GM19468 (cell line): ENCODE data around the gene TACR3.
"Not testable (repeated sequence)": the region's sequence is repeated elsewhere in the genome, so short reads cannot be mapped to it uniquely, and the experiment has no call there.

Experiments used
- ATAC-seq: cut with Tn5 transposase; IDR thresholded peaks from one replicate; pipeline ENCODE4 v1.9.1; 2021; ENCODE audit warnings: mild to moderate bottlenecking, moderate library complexity, moderate number of reproducible peaks; ENCODE audit not compliant: unreplicated experiment; ENCODE audit errors: extremely low read depth

Gene TACR3, protein sequence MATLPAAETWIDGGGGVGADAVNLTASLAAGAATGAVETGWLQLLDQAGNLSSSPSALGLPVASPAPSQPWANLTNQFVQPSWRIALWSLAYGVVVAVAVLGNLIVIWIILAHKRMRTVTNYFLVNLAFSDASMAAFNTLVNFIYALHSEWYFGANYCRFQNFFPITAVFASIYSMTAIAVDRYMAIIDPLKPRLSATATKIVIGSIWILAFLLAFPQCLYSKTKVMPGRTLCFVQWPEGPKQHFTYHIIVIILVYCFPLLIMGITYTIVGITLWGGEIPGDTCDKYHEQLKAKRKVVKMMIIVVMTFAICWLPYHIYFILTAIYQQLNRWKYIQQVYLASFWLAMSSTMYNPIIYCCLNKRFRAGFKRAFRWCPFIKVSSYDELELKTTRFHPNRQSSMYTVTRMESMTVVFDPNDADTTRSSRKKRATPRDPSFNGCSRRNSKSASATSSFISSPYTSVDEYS

DNA sequence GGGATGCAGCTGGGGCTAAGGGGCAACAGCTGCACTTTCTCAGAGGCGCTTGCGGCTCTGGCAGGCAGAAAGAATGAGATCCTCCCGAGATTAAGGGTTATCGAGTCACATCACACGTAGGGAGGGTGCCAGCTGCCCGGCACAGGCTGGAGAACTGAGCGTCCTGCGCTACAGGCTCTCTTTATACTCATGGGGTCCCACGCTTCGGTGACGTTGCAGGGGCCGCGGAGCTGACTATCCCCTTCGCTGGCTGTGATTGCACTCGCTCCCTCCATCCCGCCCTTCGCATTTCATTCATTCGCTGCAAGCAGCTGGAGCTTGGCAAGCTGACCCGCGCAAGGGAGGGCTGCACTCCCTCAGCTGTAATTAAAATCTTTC, at the start of gene TACR3:
TSS of gene TACR3 (minus strand) at position 156 of the 378 bp plus-strand sequence. CDS start 310 bp downstream, outside the sequence.
- no peak for ATAC-seq

GRCh38 chr4:103757631-103758030, 37.8 kb upstream of the TACR3 start:
- no peak for ATAC-seq

DNA sequence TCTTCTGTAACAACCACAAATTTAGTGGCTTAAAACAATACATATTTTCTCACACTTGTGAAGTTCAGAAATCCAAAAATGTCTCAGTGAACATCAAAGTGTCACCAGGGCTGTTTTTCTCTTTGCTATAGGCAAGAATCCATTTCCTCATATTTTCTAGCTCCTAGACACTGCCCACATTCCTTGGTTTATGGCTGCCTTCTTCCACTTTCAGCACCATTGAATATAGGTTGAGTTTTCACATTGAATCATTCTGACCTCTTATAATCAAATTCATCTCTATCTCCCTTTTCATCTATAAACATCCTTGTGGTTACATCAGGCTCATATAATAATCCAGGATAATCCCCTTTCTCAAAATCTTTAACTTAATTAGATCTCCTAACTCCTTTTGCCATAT, 37.0 kb upstream of the TACR3 start:
- no peak for ATAC-seq

DNA sequence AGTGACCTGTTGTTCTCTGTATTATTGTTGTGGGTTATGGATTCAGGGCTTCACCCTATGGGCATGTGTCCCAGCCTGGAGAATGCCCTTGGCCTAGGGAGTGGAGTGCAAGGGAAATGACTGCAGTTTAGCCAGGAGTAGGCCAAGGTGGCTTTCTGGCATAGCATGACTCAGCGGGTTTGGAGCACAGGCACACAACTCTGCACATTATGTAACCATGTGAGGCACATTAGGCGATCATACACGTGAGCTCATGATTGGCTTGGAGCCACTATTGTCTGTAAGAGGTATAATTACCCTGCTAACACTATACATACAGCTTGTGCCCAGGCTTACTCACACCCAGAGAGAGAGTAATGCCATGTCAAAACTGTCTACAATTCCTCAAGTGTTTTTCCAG, 35.1 kb upstream of the TACR3 start:
- no peak for ATAC-seq

DNA sequence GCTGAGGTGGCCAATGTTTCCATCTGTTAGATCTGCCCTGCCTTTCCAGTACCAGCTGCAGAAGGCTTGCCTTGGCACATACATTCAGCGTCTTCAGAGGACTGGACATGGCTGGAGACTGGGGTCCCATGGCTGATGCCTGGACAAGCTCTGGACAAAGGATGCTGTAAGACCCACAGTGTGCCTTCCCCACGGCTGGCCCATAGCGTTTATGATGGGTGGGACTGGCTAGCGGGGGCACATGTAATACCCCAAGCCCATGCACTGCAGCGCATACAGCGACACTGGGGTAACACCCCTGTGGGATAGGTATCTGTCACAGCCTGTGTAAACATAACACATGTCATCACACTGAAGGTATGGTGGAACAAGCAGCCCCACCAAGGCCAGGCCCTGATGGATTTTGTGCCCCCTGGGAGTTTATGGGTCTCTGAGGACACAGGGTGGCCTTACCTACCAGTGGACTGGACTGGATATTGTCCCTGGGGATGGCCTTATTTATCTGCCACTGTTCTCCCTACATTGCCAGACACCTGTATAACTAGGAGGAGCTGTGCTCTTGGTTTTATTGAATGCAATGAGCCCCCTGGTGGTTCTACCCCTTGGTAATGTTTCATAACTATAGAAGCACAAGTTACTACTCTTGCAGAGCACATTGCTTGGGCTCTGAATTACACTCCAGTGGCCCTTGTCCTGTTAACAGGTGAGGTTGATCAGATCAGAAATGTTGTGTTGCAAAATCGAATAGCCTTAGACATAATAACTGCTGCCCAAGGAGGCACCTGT, 34.3 kb upstream of the TACR3 start:
- no peak for ATAC-seq

- ATAC-seq, result not testable (repeated sequence)
Observed at GRCh38 chr4:103723150-103723549, 3.4 kb upstream of the TACR3 start.

GRCh38 chr4:103721251-103721650, 1.5 kb upstream of the TACR3 start:
- ATAC-seq, result no peak

DNA sequence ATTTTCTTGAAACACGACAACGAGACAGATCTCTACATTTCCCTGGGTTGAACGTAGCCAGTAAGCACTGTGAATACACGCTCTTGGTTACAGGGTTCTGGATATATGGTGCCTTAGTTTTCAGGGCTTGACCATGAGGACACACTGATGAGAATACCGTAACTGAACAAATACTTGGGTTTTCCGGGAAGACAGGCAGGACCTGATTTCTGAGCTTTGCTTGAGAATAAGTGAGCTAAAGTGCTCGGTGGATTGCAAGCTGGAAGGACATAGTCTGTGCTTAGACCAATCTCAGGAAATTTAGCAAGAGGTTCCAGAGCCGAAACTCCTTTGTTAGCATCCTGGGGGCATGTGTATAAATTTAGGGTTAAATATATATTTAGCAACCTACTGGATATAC, 876 bp upstream of the TACR3 start:
- no peak for ATAC-seq

- ATAC-seq, result no peak
Observed at GRCh38 chr4:103719105-103719829, 518 bp downstream of the TACR3 start.

- no peak for ATAC-seq
Observed at GRCh38 chr4:103692615-103693014, 27.2 kb downstream of the TACR3 start.

DNA sequence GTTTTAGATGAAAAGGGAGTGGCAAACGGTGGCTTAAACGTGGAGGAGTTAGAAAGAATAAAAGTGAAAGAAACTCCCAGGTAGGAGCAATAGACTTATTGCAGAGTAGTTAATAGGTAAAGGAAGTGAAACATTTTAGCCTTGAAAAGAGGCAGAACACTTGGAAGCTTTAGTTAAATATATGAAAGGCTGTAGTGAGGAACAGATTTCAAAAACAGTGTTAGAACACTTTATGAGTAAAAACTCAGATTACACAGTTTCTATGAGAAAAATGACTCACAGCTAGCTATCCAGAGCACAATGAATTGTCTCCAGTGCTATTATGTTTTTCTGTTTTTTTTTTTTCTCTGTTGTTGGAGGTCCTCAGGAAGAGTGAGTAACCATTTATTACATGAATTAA, 45.8 kb downstream of the TACR3 start:
- ATAC-seq, result no peak

DNA sequence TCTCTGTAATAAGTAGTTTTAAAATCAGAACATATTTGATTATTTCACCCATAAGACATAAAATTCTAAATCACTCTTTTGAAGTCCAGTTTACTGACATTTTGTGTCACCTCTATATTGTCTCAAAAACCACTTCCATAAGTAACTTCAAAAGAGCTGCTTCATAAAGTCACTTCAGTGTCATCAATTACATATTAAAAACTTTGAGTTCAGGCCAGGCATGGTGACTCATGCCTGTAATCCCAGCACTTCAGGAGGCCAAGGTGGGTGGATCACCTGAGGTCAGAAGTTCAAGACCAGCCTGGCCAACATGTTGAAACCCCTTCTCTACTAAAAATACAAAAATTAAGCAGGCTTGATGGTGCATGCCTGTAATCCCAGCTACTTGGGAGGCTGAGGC, 53.0 kb downstream of the TACR3 start:
- ATAC-seq, result not testable (repeated sequence)

DNA sequence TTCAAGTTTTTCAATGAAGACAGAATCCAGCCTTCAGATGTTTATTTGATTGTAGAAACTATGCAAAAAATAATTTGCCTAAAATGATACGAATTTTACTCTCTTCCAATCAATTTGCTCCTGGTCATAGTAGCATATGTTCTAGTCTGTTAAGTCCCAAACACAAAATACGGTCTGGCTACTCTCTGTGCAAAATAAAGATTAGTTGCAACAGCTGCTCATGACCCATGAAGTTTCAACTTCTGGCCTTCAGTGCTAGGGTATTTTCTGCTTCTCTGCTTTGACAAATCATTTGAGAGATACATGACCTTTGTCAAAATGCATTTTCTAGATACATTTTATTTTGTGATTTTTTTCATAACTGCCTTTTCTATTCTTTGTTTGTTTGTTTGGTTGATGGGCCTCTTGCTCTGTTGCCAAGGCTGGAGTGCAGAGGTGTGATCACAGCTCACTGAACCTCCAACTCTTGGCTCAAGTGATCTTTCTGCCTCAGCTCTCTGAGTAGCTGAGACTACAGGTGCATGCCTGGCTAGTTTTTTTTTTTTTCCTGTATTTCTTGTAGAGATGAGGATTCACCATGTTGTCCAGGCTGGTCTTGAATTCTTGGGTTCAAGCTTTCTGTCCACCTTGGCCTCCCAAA, 55.2 kb downstream of the TACR3 start:
- ATAC-seq, result no peak

DNA sequence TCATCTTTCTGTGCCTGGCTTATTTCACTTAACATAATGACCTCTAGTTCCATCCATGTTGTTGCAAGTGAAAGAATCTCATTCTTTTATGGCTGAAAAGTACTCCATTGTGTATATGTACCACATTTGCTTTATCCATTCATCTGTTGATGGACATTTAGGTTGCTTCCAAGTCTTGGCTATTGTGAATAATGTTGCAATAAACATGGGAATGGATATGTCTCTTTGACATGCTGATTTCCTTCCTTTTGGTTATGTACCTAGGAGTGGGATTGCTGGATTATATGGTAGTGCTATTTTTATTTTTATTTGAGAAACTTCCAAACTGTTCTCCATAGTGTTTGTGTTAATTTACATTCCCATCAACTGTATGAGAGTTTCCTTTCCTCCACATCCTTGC, 71.2 kb downstream of the TACR3 start:
- no peak for ATAC-seq

GRCh38 chr4:103645991-103646390, 73.8 kb downstream of the TACR3 start:
- ATAC-seq, result no peak

DNA sequence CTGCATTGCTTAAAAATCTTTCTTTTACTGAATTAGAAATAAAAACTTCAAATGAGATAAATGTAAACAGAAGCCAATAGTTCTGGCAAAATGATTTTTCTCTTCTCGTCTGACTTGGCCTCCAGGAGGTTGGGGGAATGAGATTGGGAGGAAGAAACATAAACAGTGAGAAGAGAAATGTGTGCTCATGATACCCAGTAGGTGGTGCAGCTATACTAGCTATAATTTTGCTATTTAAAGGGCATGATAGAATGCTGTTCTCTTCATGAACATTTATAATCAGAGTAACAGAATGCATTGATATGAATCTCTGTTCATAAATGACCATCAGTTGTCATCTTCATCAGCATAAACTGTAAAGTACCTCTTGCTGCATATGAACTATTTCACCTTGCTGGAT, 85.5 kb downstream of the TACR3 start:
- ATAC-seq, result no peak

DNA sequence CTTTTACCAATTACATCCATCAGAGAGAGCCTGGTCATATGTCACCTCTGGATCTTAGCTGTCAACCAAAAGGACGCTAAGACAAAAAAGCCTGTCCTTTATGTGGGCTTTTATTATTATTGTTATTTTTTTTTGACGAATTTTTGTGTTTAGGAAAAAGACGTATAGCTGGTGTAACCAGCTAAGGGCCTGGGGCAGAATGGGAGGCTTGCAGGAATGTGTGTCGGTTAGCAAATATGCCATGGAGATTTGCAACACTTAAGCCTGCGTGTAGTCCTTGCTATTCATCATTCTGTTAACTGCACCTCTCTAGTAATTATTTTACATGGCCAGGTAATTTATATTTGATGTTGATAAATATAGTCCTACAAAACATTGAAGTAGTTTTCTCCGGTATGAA, 93.5 kb downstream of the TACR3 start:
- no peak for ATAC-seq

DNA sequence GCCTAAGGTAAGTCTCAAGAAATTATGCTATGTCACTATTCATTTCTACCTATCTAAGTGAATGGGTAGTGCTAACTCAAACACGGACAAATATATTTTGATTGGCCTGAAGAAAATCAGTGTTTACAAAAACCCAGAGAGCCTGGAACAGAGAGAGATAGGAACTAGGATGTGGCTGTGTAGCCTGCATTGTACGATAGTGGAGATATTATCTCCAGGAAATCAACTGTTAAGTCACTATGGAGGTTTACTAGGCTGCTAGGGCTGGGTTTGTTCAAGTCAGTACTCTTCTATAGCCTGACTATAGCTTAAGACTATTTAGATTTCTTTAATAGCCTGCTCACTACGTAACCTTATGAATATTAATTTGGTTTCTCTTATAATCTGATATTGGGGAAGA, 127.9 kb downstream of the TACR3 start:
- ATAC-seq, result no peak

GRCh38 chr4:103567591-103567990, 152.2 kb downstream of the TACR3 start:
- ATAC-seq, result no peak

- ATAC-seq, result not testable (repeated sequence)
Observed at GRCh38 chr4:103559178-103559577, 160.6 kb downstream of the TACR3 start.
